Gastroesophageal sphincter (tissue), 4 donors: ENCODE data around the gene ADORA1. TPM values are rescaled to one million over a fixed set of nuclear protein-coding genes. Genes with fewer than 3 reads are reported as not detected.

ENCODE experiments used
- ATAC-seq: fragments of 150-250 bp; one replicate; pipeline ENCODE4 v1.9.1; 2016; ENCODE audit warnings: mild to moderate bottlenecking, moderate library complexity
- H3K27ac ChIP-seq, 4 donors: fragments of 200-600 bp; sonication (generic) in 3 of 4; 1 replicate in 3 of 4; 2 replicates in 1 of 4; pipeline ENCODE4 v1.5.1; 2016 to 2019
- H3K27me3 ChIP-seq: fragments of 200-600 bp; sonication (generic); one replicate; pipeline ENCODE4 v1.5.1; 2019
- H3K36me3 ChIP-seq, 2 donors: fragments of 200-600 bp; sonication (generic); one replicate each; pipeline ENCODE4 v1.5.1; 2019; ENCODE audit warnings: control low read depth in 1 of 2
- H3K4me1 ChIP-seq, 3 donors: fragments of 200-600 bp; sonication (generic); 1 replicate in 2 of 3; 2 replicates in 1 of 3; pipeline ENCODE4 v1.5.1; 2016 to 2019; ENCODE audit warnings: control low read depth in 2 of 3
- H3K4me3 ChIP-seq, 2 donors: fragments of 200-600 bp; sonication (generic); one replicate each; pipeline ENCODE4 v1.5.1; 2019; ENCODE audit warnings: mild to moderate bottlenecking in 1 of 2, moderate library complexity in 1 of 2
- H3K9me3 ChIP-seq, 3 donors: fragments of 200-600 bp; sonication (generic); one replicate each; pipeline ENCODE4 v1.5.1; 2017 to 2019; ENCODE audit warnings: control low read depth in 2 of 3
- EP300 ChIP-seq: sonication (generic); formaldehyde crosslinking; IDR thresholded peaks from one replicate; pipeline ENCODE4 v1.6.1; 2017; ENCODE audit warnings: antibody characterized with exemption, mild to moderate bottlenecking
- POLR2A ChIP-seq, 2 donors: fragments of 450-650 bp; IDR thresholded peaks; one replicate each; pipeline ENCODE4 v1.6.1; 2017; ENCODE audit warnings: antibody characterized with exemption in 2 of 2, mild to moderate bottlenecking in 2 of 2, moderate library complexity in 1 of 2
- POLR2AphosphoS5 ChIP-seq: sonication (generic); formaldehyde crosslinking; IDR thresholded peaks from one replicate; pipeline ENCODE4 v1.6.1; 2017; ENCODE audit warnings: antibody characterized with exemption
- WGBS, 2 donors: methylation state at CpG; one replicate each; pipeline ENCODE4 v1.1.5; 2018; ENCODE audit warnings: low coverage in 1 of 2; 5-methylcytosine and 5-hydroxymethylcytosine counted together
- total RNA-seq, 4 donors: library from RNA; depleted of rRNA; stranded (reverse); fragments of >200 nt; gene quantifications; one replicate each; pipeline ENCODE4 v1.1.0, GENCODE V29; 2016
- TF ChIP-seq, protein P1 (sequence below), 4 experiments: fragments of 200-600 bp in 2 of 4; fragments of 450-650 bp in 2 of 4; sonication (generic) in 1 of 4; IDR thresholded peaks; one replicate each; pipeline ENCODE4 v1.5.1; 2017 to 2019; ENCODE audit warnings: antibody characterized with exemption in 4 of 4, mild to moderate bottlenecking in 2 of 4, moderate library complexity in 2 of 4

Gene ADORA1
- total RNA-seq, 4 donors from 2014 or later: 0.16 to 2.7 (median 0.33) TPM

DNA sequence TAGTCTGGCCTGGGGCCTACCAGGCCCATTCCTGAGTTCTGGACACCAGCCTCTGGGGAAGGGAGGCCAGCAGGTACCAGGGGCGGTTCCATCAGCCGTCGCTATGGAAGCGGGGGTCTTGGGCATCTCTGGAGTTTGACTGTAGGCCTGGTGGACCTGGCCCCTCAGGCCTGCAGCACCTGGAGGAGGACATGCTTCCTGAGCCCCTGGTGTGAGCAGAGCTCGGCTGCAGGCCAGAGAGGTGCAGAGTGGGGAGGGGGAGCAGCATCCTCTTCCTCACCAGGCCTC, 40.3 kb downstream of the ADORA1 start:
- WGBS, 2 donors: no CpG with 5 or more reads among the region's 5 CpGs
- no peak for ATAC-seq

DNA sequence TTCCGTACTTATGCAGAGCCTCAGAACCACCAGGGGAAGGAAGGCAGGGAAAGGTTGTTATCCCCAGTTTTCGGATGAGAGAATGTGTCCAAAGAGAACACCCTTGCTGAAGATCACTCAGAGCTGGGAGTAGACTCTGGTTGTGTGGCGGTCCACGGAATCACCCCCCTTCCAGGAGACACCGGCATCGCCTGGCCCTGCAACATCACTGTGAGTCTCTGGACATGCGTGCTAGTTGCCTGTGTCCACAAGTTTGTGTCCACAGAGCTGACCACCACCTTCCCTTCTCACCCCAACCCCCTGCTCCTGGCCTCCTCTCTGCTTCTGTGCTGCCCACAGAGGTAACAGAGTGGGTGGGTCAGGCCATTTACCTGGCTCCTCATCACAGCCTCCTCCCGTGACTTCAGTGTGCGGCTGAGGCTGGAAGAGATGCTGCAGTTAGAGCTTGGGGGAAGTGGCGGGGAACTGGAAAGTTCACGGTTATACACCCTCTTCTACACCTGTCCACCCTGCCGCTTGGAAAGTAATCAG, 40.8 kb downstream of the ADORA1 start:
- H3K27ac ChIP-seq: no peak overlapping the region
- H3K4me1 ChIP-seq: no peaks in the 10 kb centered on the region
- H3K36me3 ChIP-seq: no peaks in the 10 kb centered on the region
- no peaks in the 10 kb centered on the region for H3K9me3 ChIP-seq
- ATAC-seq: no peak
- H3K27me3 ChIP-seq: no peaks in the 10 kb centered on the region
- H3K4me3 ChIP-seq: no peak overlapping the region
- 100% methylated on average over 1 of the region's 12 CpGs; no CpG with 5 or more reads in 1 of the 2 donors for WGBS, 2 donors
- no peak for TF ChIP-seq POLR2A (IDR thresholded peaks at IDR 0.05)
- no peak for TF ChIP-seq EP300
- TF ChIP-seq, protein P1, sequence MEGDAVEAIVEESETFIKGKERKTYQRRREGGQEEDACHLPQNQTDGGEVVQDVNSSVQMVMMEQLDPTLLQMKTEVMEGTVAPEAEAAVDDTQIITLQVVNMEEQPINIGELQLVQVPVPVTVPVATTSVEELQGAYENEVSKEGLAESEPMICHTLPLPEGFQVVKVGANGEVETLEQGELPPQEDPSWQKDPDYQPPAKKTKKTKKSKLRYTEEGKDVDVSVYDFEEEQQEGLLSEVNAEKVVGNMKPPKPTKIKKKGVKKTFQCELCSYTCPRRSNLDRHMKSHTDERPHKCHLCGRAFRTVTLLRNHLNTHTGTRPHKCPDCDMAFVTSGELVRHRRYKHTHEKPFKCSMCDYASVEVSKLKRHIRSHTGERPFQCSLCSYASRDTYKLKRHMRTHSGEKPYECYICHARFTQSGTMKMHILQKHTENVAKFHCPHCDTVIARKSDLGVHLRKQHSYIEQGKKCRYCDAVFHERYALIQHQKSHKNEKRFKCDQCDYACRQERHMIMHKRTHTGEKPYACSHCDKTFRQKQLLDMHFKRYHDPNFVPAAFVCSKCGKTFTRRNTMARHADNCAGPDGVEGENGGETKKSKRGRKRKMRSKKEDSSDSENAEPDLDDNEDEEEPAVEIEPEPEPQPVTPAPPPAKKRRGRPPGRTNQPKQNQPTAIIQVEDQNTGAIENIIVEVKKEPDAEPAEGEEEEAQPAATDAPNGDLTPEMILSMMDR (IDR thresholded peaks at IDR 0.05): no peak
- TF ChIP-seq POLR2AphosphoS5: no peak

More for the DNA sequence above, 40.3 kb downstream of the ADORA1 start:
- peaks cover 4% of the 10 kb centered on the region for H3K27me3 ChIP-seq
- H3K9me3 ChIP-seq: no peaks in the 10 kb centered on the region
- no peak overlapping the region for H3K4me3 ChIP-seq
- H3K27ac ChIP-seq: no peak overlapping the region
- no peaks in the 10 kb centered on the region for H3K4me1 ChIP-seq
- TF ChIP-seq EP300 (no peak), POLR2A (IDR thresholded peaks at IDR 0.05) (no peak), POLR2AphosphoS5 (no peak)
- TF ChIP-seq, protein P1 (IDR thresholded peaks at IDR 0.05): no peak
- no peaks in the 10 kb centered on the region for H3K36me3 ChIP-seq

DNA sequence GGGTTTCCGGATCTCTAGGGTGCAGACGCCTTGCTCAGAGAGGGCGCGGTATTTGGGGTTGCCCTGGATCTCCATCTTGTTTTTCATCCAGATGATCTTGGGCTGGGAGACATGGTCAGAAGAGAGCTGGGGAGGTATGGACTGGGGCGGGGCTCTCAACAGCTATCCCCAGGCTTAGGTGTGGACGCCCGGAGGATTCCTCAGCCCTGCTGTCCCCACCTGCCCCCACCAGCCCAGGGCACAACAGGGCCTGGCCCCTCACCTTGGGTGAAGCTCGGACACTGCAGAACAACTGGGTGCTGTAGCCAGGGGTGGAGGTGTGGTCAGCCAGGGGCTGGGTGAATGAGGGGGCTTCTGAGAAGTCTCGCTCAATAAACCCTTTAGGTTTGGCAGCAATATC, 41.5 kb downstream of the ADORA1 start:
- Histone ChIP-seq H3K36me3 (no peaks in the 10 kb centered on the region), H3K27me3 (no peaks in the 10 kb centered on the region), H3K27ac (no peak overlapping the region), H3K4me1 (no peaks in the 10 kb centered on the region), H3K4me3 (no peak overlapping the region), H3K9me3 (no peaks in the 10 kb centered on the region)
- ATAC-seq: no peak
- TF ChIP-seq POLR2A (IDR thresholded peaks at IDR 0.05) (no peak), POLR2AphosphoS5 (no peak), EP300 (no peak)
- TF ChIP-seq, protein P1 (IDR thresholded peaks at IDR 0.05): no peak
- WGBS, 2 donors: 100% methylated on average over 1 of the region's 9 CpGs; no CpG with 5 or more reads in 1 of the 2 donors

DNA sequence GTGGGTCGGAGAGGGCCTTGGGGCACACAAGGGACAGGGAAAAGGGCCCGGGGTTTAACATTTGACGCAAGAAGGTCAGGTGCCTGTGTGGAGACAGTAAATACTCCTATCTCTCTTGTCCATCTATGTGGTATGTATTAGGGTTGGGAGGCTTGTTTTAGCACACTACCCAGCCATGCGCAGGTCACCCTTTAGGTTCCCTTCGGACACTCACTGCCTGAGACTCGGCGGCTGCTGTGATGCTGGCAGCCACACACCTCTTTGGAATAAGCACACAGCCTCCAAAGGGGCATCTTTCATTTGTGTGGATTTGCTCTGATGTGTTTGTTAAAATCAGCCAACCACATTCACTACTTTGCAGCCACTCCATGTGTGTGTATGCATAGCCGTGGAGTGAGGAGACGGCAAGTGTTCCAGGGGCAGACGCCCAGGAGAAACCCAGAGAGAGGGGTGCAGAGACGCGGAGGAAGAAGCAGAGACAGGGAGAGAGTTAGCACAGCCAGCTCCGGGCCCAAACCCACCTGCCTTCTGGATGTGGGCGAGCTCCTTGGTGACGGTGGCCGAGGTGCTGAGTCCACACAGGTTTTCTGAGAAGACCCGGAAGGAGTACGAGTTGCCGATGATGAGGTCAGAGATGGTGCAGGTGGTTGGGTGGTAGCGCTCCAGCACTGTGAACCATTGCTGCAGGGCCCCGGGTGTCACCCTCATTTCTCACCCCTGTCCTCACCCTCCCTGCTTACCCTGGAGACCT, 42.4 kb downstream of the ADORA1 start:
- no peaks in the 10 kb centered on the region for H3K9me3 ChIP-seq
- no peaks in the 10 kb centered on the region for H3K36me3 ChIP-seq
- ATAC-seq: no peak

More for the DNA sequence above, 42.4 kb downstream of the ADORA1 start:
- H3K27me3 ChIP-seq: no peaks in the 10 kb centered on the region
- TF ChIP-seq, protein P1 (IDR thresholded peaks at IDR 0.05): no peak
- TF ChIP-seq EP300: no peak
- TF ChIP-seq POLR2A (IDR thresholded peaks at IDR 0.05): no peak
- no peak for TF ChIP-seq POLR2AphosphoS5
- H3K27ac ChIP-seq: no peak overlapping the region
- 80 to 92% methylated on average over 7 to 11 of the region's 21 CpGs for WGBS, 2 donors
- no peak overlapping the region for H3K4me3 ChIP-seq
- no peaks in the 10 kb centered on the region for H3K4me1 ChIP-seq
